Dedifferentiated amniotic fluid mesenchymal stem cell (primary cell): ENCODE results near the gene DUSP3.
"Not testable (repeated sequence)": the region's sequence is repeated elsewhere in the genome, so short reads cannot be mapped to it uniquely, and the experiment has no call there.

Experiments used
- DNase-seq: peaks from one replicate; pipeline ENCODE4 v3.0.0-alpha.2; 2016; ENCODE audit errors: extremely low spot score

DUSP3 gene

DNA sequence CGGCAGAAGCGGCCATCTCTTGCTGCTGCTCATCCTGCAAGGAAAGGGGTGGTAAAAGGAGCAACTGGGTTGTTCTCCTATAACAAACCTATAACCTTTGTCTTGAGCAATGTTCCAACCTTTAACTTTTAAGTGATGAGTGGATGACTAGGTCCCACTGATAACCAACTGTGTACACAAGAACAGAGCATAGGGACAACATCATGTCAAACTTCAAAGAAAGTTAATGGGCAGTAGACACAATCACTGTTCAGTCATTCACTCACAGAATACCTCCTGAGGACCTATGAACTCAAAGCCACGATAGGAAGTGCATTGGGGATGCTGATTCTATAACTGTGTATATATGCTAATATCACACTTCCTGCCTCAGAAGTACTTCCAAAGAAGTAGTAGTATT lies 23.1 kb upstream of the DUSP3 start:
- no peak for DNase-seq

DNA sequence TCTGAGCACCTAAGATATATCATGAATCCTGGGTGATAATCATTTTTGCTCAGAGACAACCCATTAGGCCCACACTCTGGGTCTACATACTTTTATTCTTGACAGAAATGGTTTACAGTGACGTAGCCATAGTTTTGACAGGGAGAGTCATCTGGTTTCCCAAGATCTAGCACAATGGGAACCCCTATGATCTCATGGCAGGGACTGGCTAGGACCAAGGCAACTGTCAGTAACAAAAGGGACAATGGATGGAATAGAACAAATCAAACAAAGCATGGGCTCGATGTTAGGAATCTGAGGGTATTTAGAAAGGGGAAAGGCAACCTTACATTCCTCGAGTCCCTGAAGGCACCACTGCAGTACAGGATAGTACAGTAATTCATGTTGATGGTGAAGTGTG lies 22.0 kb upstream of the DUSP3 start:
- no peak for DNase-seq

DNA sequence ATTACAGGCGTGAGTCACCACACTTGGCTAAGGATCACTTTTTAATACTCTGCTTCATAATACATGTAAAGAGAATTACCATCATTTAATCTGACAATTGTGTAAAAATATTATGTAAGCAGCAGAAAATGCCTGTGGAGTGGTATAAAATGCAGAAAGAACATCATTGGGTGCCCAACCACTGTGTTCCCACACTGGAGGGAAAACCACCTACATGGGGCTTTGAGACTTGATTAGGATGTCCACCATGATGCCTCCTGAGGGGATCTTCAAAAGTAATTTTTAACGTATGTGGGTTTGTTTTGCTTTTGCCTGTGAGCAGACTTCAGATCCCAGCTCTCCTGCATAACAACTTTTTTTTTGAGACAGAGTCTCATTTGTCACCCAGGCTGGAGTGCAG lies 20.3 kb upstream of the DUSP3 start:
- DNase-seq, result no peak

DNA sequence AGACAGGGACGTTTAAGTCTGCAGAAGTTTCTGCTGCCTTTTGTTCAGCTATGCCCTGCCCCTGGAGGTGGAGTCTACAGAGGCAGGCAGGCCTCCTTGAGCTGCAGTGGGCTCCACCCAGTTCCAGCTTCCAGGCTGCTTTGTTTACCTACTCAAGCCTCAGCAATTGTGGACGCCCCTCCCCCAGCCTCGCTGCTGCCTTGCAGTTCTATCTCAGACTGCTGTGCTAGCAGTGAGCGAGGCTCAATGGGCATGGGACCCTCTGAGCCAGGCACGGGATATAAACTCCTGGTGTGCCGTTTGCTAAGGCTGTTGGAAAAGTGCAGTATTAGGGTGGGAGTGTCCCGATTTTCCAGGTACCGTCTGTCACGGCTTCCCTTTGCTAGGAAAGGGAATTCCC lies 19.2 kb upstream of the DUSP3 start:
- DNase-seq, result not testable (repeated sequence)

DNA sequence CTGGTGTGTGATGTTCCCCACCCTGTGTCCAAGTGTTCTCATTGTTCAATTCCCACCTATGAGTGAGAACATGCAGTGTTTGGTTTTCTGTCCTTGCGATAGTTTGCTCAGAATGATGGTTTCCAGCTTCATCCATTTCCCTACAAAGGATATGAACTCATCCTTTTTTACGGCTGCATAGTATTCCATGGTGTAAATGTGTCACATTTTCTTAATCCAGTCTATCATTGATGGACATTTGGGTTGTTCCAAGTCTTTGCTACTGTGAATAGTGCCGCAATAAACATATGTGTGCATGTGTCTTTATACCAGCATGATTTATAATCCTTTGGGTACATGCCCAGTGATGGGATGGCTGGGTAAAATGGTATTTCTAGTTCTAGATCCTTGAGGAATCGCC lies 13.9 kb upstream of the DUSP3 start:
- DNase-seq, result not testable (repeated sequence)

DNA sequence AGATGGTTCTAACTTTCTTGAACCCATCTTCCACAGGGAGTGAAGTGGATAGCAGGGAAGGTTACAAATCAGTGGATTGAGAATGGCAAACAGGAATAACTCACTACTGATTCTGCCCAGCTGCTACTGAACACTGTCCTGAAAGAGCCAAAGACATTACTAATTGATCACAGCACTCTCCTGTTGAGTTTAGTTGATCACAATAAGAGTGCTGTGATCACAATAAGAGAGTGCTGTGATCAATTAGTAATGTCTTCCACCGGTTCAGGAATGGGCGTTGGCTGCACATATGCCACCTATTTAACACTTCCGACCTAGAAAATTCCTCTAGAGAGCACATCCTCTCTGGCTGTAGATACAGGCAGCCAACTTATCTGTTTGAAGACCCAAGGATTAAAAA lies 12.8 kb upstream of the DUSP3 start:
- no peak for DNase-seq

DNA sequence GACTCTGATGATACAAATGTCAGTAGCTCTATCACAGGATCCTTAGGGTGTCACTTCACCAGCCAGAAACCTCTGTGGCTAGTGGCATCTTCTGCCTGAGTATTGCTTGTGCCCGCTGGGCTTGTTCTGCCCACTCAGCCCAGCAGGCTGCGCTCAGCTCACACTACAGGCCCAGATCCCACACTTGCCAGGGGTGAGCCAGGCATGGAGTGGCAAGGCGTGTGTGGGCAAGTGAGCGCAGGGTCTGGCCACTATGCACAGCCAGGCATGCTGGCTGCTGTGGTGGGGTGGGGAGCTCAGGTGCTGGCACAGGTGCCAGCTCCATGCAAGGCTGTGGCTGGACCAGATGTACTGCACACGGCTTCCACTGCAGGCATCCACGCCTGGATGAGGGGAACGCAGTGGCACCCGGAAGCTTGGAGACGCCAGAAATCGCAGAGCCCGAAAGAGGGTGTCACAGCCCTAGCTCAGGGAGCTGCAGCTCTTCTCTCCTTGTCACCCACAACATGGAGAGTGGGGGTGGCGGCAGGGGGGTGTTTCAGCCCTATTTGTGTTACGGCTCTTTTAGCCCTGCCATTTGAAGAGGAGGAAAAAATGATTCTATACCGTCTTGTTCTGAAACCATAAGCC lies 11.6 kb upstream of the DUSP3 start:
- DNase-seq, result no peak

DNA sequence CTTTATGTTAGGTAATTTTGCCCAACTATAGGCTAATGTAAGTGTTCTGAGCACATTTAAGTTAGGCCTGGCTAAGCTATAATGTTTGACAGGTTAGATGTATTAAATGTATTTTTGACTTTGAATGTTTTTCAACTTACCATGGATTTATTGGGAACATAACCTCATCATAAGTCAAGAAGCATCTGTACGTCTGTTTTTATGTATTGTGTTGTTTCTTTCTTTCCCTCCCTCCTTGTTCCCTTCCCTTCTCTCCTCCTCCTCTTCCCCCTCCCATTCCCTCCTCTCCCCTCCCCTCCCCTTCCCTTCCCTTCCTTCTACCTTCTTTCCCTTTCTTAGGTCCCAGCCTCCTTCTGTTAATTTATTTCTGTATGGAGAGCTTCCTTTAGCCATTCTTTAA lies 10.7 kb upstream of the DUSP3 start:
- DNase-seq, result no peak

DNA sequence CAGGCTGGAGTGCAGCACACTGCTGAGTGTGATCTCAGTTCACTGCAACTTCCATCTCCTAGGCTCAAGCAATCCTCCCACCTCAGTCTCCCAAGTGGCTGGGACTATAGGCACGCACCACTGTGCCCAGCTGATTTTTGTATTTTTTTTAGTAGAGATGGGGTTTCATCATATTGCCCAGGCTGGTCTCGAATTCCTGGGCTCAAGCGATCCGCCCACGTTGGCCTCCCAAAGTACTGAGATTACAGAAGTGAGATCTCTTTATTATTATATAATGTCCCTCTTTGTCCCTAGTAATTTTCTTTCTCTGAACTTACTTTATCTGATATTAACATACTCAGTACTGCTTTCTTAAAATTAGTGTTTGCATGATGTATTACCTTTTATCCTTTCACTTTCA lies 9.8 kb upstream of the DUSP3 start:
- no peak for DNase-seq

DNA sequence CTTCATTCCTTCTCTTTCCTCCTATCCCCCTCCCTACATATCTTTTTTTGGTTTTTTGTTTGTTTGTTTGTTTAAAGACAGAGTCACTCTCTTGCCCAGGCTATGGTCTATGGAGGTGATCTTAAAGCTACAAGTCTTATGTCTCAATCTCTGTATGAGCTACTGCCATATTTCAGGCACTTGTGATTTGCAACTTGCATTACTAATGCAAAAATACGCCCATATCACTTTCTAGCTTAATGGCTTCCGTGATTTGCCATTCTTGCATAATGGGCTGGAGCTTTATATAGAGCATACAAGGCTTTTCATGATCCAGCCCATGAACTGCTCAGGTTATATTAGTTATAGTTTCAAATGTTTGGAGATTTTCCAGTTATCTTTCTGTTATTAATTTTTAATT lies 9.0 kb upstream of the DUSP3 start:
- DNase-seq, result no peak

DNA sequence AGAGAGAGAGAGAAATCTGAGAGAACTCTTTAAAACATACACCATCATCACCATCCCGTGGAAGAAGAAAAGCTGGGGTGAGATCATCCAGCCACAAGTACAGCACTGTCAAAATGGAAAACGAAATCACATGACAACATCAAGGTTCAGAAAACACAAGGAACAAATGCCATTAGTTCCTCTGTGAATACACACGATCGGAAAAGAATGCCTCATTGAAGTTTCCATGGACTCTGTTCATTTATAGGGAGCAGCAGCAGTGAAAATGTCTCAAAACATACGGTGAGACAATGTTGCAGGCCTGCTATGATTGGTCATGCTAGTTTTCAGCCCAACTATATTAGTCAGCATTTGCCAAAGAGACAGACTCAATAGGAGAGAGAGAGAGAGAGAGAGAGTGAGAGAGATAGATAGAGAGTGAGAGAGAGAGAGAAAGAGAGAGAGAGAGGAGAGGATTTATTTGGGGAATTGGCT lies 5.9 kb upstream of the DUSP3 start:
- DNase-seq, result peak; percentile 35

DNA sequence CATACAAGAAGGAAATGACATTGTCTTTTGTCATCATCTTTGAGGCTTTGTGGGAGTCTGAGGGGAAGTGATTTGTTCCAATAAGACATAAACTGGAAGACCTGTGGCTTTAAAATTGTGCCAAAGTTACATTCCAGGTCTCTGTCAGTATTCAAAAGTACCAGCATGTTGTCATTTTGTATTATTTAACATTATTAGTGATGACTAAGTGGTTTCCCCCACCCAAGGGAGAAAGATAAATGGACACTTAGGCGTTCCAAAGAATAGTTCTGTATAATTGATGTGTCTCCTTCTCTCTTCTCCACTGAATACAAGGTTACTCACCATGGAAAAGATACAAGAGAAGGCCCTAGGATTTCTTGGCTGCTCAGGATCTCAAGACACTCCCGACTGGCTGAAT lies 5.3 kb upstream of the DUSP3 start:
- DNase-seq, result no peak

DNA sequence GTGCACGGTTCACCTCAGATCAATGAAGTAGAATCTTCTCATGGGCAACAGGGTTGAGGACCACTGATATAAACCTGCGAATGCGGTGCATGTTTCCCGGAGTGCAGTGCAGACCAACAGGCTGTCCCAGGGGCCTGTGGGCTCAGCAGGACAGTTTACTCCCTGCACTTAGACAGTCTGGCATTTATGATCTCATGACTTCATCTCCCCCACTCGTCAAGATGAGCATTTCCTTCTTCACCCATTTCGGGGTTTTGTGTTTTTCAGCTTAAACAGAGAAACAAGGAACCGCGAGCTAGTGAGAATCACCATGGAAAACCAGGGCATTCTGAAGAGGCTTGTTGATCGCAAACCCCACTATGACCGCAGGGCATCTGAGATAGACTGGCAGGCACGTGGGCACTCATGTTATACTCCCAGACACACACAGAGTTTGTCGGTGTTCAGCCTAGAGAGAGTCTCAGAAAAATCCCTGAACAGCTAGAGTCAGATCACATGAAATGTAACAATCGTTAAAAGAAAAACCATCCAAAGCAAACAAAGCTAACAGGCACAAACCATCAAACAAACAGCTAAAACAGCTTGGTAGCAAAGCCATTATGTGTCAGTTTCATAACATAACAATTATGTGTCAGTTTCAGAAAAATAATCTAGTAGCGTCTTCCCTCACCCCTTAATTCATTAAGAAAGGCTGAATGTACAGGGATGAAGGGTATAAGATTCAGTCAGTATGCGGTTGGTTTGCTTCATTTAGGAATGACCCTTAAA lies 4.3 kb upstream of the DUSP3 start:
- no peak for DNase-seq

DNA sequence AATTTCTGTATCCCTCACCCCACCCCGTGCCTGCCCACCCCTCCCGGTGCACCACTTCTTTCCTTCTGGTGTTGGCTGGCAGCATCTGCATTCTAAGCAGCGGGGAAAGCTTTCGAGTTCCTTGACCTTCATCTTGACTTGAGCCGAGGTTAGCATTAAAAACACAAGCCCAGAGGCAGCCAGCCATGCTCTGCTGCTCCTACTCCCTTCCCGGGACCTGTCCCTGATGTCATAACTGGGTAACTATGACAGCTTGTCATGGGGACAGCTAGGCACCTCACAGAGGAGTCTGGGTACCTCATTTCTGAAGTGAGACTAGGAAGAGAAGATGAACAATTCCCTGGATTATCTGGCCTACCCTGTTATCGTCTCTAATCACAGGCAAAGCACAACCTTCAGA lies 1.4 kb upstream of the DUSP3 start, which contains the start of gene CFAP97D1:
Gene CFAP97D1 (plus strand): TSS at position 301 of the 400 bp plus-strand sequence. CDS start 28 bp downstream, at position 329.
- no peak for DNase-seq

DNA sequence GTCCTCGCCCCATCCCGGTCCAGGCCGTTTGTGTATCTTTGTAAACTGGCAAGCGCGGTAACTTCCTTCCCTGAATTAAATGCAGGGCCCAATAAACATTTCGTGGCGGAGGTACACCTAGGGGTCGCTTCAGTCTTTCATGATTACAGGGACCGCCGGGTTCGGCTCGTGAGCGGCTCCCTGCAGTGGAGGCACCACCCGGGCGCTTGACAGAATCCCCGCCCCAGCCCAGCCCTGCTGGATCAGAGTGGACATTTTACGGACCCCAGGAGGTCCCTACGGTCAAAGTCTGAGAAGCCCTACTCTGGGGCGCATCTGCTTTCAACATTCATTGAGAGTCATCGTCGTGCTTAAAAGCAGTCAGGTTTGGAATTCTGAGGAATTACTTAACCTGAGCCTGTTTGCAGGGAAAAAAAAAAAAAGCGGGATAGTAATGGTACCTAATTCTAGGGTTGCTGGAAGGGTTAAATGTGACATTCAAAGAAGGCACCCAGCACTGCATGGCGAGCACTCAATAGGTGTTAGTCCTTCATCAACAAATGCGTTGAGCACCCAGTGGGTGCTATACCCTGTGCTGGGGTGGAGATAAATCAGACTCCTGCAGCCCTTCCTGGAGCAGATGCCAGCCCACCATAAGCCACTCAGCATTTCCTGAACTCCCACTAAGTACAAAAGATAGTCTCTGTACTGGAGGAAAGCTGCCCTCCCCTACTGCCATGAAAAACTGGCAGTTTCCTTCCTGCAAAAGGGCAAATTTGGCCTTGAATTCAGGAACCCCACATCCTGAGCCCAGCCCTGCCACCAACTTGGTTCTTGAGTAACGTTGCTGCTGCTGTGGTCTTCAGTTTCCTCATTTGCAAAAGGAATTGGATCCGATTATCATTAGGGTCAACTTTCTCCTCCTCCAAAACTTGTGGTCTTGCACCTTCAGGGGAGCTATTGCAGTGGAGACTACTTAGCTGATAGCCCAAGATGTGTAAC lies 658 bp upstream of the DUSP3 start:
- no peak for DNase-seq

DNA sequence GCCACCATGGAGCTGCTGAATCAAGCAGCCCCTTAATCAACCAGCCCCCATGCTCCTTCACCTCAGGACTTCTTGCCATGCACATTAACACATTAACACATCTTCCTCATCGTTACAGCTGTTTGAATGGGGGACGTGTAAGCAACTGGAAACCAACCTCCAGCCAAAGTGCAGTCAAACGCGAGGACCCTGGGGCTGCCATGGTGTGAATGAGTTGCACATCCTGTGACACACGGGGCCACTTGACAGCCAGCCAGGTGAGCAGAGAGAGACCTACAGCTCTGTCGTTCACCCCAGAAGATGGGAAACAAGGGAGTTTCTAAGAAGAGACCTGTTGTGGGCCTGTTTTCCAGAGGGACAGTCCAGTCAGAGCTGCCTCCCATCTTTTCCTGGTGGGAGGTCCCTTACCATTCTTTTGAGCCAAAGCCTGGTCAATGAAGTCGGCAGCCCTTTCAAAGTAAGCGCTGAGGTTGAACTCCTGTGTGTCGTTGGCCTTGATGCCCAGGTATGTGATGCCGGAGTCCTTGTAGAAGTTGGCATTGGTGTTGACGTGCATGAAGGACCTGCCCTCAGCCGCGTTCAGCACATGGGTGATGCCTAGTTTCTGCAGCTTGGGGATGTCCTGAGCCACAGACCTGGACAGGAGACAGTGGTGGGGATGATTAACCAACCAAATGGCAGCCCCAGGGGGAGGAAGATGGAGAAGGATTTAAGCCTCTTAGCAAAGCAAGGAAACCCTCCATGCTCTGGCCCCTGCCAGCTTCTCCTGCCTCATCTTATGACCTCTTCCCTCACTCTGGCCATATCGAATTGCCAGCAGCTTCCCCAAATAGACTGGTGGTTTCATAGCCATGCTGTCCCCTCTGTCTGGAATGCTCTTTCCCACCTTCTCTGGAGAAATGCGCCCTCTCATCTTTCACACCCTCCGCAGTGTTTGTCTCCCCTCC lies 4.2 kb downstream of the DUSP3 start:
- DNase-seq, result no peak

DNA sequence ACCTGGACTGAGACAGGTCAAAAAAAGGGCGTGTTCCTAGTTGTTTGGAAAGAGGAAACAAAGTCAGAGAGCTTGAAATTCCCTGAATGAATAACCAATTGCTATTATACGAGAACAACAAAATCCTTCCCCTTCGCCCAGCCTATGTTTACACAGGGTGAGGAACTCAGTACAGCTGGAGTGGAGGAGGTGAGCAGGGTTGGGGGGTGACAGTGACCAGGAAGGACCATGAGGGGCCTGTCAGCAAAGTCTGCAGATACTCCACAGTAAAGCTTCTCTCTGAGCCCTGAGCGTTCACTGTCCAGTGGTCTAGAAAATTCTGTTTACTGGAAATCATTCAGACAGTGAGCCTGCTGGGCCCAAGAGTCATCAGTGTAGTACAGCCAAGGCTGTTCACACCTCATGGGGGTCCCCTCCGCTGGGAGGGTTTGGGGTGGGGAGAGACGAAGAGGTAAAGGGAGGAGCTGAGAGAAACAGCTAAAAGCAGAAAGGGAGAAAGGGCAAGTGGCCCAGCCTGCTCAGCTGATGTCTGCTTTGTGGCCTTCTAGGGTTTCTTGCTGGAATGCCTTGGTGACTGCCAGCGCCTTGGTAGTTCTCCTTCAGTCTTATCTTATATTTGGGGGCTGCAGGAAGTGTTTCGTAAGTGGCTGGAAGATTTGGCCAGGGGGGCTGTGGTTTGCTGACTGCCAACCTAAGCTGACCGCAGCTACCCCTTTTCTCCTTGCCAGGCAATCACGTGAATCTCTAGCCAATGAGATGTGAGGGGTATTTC lies 5.7 kb downstream of the DUSP3 start:
- DNase-seq, result no peak

DNA sequence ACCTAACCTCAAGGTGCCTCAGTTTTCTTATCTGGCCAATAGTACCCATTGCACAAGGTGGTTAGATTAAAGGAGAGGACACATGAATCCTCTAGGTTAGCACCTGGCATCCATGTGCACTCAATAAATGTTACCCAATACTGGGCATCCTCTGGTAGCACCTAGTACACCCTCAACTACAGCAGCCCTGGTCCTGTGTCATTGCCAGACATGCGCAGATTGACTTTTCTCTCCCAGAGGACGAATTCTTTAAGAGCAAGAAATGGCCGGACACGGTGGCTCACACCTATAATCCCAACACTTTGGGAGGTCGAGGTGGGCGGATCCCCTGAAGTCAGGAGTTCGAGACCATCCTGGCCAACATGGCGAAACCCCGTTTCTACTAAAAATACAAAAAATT lies 7.3 kb downstream of the DUSP3 start:
- no peak for DNase-seq

DNA sequence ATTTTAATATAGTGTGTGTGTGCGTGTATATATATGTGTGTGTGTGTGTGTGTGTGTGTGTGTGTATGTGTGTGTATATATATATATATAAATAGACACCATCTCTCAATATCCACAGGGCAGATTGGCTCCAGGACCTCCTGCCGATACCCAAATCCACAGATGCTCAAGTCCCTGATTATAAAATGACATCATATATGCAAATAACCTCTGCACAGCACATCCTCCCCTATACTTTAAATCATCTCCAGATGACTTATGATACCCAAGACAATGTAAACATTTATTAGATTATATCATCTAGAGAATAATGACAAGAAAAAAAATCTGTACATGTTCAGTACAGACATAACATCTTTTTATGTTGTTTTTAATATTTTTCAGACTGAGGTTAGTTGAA lies 7.8 kb downstream of the DUSP3 start:
- no peak for DNase-seq

DNA sequence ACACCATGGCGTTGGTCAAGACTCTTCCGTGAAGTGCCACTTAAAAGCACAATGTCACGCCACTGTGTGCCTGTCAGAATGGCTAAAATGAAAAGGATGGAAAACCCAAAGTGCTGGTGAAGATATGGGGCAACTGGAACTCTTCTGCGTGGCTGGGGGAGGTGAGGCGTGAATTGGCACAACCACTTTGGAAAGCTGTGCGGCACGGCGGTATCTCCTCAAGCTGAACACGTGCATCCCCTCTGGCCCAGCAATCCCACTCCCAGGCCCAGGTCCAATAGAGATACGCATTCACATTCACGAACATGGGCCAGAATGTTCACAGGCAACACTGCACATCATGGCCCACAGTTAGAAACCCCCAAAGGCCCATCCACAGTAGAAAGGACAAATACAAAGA lies 8.9 kb downstream of the DUSP3 start:
- no peak for DNase-seq
